Measurements from ENCODE around the gene MIGA2.

Gene MIGA2

DNA sequence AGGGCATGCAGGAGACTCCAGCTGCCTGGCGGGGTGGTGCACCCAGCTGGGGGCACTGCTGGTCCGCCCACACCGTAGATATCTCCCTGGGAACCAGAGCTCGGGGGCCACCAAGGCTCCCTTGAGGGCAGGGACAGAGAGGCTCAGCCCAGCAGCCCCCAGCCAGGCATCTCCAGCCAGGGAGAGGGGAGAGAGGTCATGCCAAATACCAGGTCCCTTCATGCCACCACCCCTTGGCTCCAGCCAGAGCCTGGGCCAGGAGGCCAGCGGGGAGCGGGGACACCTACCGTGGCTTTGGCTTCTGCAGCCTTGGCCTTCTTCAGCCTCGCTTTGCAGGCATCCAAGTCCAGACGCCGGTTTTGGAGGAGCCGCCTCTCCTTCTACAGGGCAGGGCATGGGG lies 22.3 kb upstream of the MIGA2 start:
- no peak overlapping the region for H3K27ac ChIP-seq (ENCODE audit: extremely low read depth, low read depth, low read length)
- H3K9me3 ChIP-seq (ENCODE audit: control insufficient read depth, insufficient read depth, low read depth, low read length): no peaks in the 10 kb centered on the region
- ChIA-PET POLR2A (interaction anchor here (1.2 to 1.3 kb wide), 2 partner anchors 10 kb away, joined by 3 to 4 read pairs; no protein-coding TSS in a partner anchor), CTCF (no interaction called here)
- peak; percentile 74 for TF ChIP-seq ZIC2 (tag by site-specific recombination; IDR thresholded peaks at IDR 0.05)
- TF ChIP-seq ZNF701 (tag by site-specific recombination; IDR thresholded peaks at IDR 0.05): no peak
- H3K4me1 ChIP-seq (ENCODE audit: control insufficient read depth, insufficient read depth, low read length): no peaks in the 10 kb centered on the region
- H3K4me3 ChIP-seq (ENCODE audit: low read depth, low read length): no peak overlapping the region
- peaks cover 12 to 68% of the 10 kb centered on the region in 2 experiments; a peak in 2 of 3 replicates for H3K36me3 ChIP-seq (ENCODE audit: control insufficient read depth in 2 of 2, insufficient read depth in 1 of 2, low read length in 2 of 2)

DNA sequence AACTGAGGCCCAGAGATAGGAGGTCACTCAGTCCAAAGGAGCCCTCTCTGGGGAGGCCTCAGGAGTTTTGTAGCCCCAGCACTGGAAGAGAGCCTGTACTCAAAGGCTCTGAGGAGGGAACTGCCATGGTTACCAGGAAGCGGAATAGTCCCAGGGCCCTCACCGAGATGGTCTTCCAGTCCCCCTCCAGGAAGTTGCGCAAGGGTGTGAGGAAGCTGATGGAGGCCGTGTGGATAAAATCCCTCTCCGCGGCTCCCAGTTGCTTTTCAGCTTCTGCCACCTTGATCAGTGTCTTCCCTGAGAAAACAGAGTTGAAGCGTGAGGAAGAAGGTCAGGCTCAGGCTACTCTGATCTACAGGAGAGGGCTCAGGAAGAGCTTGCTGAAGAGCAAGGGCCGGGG lies 21.8 kb upstream of the MIGA2 start:
- Histone ChIP-seq H3K9me3 (ENCODE audit: control insufficient read depth, insufficient read depth, low read depth, low read length) (no peaks in the 10 kb centered on the region), H3K4me3 (ENCODE audit: low read depth, low read length) (no peak overlapping the region), H3K4me1 (ENCODE audit: control insufficient read depth, insufficient read depth, low read length) (no peaks in the 10 kb centered on the region), H3K27ac (ENCODE audit: extremely low read depth, low read depth, low read length) (no peak overlapping the region), H3K36me3 (ENCODE audit: control insufficient read depth in 2 of 2, insufficient read depth in 1 of 2, low read length in 2 of 2) (peaks cover 17 to 66% of the 10 kb centered on the region in 2 experiments; a peak in 2 of 3 replicates)
- POLR2A ChIA-PET: interaction anchor here (1.3 kb wide), 1 partner anchor 9 kb away, joined by 4 read pairs; no protein-coding TSS in a partner anchor
- TF ChIP-seq ZNF121 (tag by site-specific recombination; IDR thresholded peaks at IDR 0.05): no peak
- no peak for TF ChIP-seq GLI4 (tag by site-specific recombination; IDR thresholded peaks at IDR 0.05)
- TF ChIP-seq ZNF561 (tag by site-specific recombination; IDR thresholded peaks at IDR 0.05; ENCODE audit: borderline replicate concordance): no peak
- TF ChIP-seq, protein P1, sequence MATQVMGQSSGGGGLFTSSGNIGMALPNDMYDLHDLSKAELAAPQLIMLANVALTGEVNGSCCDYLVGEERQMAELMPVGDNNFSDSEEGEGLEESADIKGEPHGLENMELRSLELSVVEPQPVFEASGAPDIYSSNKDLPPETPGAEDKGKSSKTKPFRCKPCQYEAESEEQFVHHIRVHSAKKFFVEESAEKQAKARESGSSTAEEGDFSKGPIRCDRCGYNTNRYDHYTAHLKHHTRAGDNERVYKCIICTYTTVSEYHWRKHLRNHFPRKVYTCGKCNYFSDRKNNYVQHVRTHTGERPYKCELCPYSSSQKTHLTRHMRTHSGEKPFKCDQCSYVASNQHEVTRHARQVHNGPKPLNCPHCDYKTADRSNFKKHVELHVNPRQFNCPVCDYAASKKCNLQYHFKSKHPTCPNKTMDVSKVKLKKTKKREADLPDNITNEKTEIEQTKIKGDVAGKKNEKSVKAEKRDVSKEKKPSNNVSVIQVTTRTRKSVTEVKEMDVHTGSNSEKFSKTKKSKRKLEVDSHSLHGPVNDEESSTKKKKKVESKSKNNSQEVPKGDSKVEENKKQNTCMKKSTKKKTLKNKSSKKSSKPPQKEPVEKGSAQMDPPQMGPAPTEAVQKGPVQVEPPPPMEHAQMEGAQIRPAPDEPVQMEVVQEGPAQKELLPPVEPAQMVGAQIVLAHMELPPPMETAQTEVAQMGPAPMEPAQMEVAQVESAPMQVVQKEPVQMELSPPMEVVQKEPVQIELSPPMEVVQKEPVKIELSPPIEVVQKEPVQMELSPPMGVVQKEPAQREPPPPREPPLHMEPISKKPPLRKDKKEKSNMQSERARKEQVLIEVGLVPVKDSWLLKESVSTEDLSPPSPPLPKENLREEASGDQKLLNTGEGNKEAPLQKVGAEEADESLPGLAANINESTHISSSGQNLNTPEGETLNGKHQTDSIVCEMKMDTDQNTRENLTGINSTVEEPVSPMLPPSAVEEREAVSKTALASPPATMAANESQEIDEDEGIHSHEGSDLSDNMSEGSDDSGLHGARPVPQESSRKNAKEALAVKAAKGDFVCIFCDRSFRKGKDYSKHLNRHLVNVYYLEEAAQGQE (tag by site-specific recombination; IDR thresholded peaks at IDR 0.05): no peak
- TF ChIP-seq ZNF791 (tag by site-specific recombination; IDR thresholded peaks at IDR 0.05): no peak
- TF ChIP-seq SP7 (tag by site-specific recombination; IDR thresholded peaks at IDR 0.05): no peak
- TF ChIP-seq ZFP41 (tag by site-specific recombination; IDR thresholded peaks at IDR 0.05; ENCODE audit: borderline replicate concordance): no peak
- TF ChIP-seq PATZ1 (tag by site-specific recombination; IDR thresholded peaks at IDR 0.05): no peak
- TF ChIP-seq SETDB1 (IDR thresholded peaks at IDR 0.05; ENCODE audit: insufficient read length, low read length): no peak
- TF ChIP-seq ZSCAN4 (tag by site-specific recombination; IDR thresholded peaks at IDR 0.05): no peak
- TF ChIP-seq ZNF335 (tag by site-specific recombination; conservative IDR thresholded peaks at IDR 0.05): no peak
- no peak for TF ChIP-seq KLF8 (tag by site-specific recombination; IDR thresholded peaks at IDR 0.05)
- TF ChIP-seq ZNF366 (tag by site-specific recombination; conservative IDR thresholded peaks at IDR 0.05): no peak
- no peak for TF ChIP-seq ZNF174 (tag by site-specific recombination; IDR thresholded peaks at IDR 0.05)
- CTCF ChIA-PET: interaction anchor here (0.7 kb wide), 1 partner anchor 9 kb away, joined by 3 read pairs; no protein-coding TSS in a partner anchor
